Loucy (cell line): ENCODE data around the gene CHN1.

Experiments
- EZH2phosphoT487 ChIP-seq: fragments of 200-600 bp; IDR thresholded peaks from 2 replicates; pipeline ENCODE4 v1.6.1; 2018; ENCODE audit warnings: antibody characterized with exemption, mild to moderate bottlenecking, moderate library complexity, borderline replicate concordance
- TF ChIP-seq, protein P1 (sequence below): fragments of 200-600 bp; sonication (generic); conservative IDR thresholded peaks from 2 replicates; pipeline ENCODE4 v1.5.1; 2014; ENCODE audit warnings: mild to moderate bottlenecking, antibody characterized with exemption, low read length

DNA sequence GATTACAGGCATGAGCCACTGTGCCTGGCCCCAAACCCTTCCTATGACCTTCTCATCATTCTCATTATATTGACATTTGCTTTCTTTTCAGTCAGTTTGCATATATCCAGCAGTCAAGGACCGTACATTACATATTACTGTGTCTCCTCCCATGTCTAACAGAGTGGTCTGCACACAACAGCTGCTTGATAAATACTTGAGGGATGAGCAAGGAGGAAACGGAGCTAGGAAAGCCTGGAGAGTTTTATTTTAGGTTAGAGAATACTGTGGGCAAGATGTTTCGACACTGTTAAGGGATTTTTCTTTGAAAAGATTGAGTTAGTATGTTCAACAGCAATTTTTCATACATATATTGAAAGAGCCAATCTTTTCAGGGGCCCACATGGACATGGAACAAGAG is 164.7 kb downstream of the CHN1 start:
- TF ChIP-seq, protein P1, sequence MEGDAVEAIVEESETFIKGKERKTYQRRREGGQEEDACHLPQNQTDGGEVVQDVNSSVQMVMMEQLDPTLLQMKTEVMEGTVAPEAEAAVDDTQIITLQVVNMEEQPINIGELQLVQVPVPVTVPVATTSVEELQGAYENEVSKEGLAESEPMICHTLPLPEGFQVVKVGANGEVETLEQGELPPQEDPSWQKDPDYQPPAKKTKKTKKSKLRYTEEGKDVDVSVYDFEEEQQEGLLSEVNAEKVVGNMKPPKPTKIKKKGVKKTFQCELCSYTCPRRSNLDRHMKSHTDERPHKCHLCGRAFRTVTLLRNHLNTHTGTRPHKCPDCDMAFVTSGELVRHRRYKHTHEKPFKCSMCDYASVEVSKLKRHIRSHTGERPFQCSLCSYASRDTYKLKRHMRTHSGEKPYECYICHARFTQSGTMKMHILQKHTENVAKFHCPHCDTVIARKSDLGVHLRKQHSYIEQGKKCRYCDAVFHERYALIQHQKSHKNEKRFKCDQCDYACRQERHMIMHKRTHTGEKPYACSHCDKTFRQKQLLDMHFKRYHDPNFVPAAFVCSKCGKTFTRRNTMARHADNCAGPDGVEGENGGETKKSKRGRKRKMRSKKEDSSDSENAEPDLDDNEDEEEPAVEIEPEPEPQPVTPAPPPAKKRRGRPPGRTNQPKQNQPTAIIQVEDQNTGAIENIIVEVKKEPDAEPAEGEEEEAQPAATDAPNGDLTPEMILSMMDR: no peak
- TF ChIP-seq EZH2phosphoT487: no peak
